ENCODE results near the gene RMI2.
"Not testable (repeated sequence)": the region's sequence is repeated elsewhere in the genome, so short reads cannot be mapped to it uniquely, and the experiment has no call there.

The RMI2 gene

GRCh38 chr16:11353158-11353557 lies 7.9 kb downstream of the RMI2 start:
- no peak for DNase-seq (ENCODE audit: low read depth, low spot score)

GRCh38 chr16:11354407-11354732 lies 9.1 kb downstream of the RMI2 start:
- DNase-seq (ENCODE audit: low read depth, low spot score), result no peak

DNA sequence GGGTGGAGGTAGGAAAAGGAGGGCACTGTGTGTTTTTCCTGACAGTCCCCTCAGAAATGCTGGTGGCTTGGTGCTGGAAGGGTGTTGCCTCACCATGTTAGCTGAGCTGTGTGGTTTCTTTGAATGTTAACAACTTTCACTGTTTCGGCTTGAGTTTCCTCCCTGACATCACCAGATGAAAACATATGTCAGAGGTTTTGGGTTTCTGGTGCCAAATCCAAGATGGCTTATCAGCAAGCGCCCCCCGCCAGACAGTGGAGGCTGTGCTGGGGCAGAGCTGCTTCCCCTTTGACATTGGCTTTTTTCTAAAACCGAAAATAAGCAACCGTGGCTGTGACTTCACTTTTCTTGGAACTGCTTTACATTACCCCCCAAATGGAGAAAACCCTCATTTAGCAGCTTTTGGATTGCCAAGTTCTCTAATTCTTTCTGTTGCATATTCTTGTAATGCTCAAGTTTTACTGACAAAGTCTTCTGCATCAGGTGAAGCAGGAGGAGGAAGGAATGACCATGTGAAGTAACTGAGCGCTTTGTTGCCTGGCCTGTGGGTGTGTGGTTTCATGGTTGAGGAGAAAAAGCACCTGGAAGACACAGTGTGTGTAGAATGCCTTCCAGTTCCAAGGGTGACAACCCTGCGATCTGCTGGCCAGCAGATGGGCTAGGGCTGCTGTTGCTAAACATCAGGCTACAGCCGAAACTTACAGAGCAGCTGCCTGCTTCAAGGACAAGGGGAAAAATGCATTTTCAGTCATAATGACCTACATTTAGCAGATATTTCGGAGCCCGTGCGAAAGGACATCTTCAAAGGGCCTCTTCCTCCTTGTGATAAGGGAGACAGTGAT lies 9.7 kb downstream of the RMI2 start:
- DNase-seq (ENCODE audit: low read depth, low spot score), result peak; percentile 76

DNA sequence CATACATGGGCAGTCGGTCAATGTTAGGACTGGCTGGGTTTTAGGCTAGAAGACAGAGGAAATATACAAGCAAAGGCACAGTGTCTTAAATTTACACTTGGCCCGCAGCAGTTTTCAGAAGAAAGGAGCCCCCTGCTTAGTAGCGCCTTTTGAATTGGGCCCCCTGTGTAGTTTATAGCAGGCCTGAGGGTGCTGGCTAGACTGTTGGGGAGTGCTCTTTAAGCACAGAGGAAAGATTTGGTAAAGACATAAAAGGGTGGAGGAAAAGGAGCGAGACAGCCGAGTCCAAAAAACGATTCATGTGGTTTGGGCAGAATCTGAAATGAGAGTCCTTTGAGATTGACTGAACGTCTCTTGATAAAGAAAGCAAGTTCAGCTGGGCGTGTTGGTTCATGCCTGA lies 10.6 kb downstream of the RMI2 start:
- DNase-seq (ENCODE audit: low read depth, low spot score), result no peak

DNA sequence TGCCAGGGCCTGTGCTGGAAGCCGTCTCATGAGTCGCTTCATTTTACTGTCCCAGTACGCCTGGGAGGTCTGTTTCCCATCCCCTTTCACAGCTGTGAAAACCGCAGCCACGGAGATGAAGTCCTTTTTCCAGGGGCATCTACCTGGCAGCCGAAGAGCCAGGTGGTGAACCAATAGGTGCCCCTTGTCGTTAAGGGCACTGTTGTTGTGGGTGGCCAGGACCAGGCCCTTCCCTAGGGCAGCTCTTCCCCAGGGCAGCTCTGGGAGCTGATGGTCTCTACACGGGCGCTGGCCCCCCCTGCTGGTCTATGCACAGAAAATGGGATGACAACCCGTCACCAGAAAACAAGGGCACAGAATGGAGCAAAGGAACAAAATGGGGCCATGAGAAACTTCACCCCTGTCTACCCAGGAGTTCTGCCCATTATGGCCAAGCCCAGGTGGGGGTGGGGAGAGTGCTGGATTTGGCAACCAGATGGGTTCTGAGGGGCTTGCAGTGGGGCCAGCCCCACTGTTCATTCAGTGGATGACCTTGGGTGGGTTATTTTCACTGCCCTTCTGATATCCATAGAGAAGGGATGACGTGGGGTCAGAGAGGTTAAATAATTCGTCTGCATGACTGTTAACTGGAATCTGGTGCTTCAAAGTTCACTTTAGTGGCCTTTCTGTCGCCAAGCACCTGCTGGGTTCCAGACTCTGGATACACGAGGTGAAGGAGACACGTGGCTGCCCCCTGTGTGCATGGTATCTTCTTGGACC lies 11.5 kb downstream of the RMI2 start:
- no peak for DNase-seq (ENCODE audit: low read depth, low spot score)

DNA sequence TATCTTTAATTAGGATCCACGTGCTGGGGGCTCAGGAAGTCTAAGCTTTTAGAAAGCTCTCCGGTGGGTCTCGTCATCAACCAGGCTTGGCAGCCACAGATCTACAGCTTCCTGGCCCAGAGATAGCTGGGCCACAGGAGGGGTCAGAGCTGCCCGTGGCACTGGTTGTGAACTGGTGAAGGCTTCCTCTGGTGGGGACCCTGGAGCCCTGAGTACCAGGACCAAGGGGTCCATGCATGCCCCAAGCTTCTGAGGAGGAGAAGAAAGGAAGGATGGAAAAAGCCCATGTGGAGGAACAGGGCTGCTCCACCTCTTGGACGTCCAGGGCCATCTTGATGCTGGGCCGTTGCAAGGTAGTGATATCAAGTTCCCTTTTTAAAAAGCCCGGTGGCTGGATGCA lies 13.3 kb downstream of the RMI2 start:
- no peak for DNase-seq (ENCODE audit: low read depth, low spot score)

DNA sequence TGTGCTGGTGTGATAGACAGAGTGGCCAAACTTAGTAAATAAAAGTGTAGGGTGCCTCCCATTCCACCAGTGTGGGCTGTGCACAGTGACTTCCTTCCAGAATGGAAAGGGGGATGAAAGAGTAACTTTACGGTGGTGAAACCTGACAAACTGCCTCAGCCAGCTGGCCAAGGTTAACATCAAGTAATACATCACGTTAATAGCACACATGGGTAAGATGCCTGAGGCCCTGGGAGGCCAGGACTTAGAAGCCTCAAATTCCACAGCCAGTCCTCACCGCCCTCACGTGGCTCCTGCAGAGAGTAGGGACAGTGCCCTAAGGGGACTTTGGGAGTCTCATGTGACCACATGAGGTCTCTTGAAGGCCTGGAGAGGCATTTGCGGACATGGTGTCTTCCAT lies 14.1 kb downstream of the RMI2 start:
- no peak for DNase-seq (ENCODE audit: low read depth, low spot score)

DNA sequence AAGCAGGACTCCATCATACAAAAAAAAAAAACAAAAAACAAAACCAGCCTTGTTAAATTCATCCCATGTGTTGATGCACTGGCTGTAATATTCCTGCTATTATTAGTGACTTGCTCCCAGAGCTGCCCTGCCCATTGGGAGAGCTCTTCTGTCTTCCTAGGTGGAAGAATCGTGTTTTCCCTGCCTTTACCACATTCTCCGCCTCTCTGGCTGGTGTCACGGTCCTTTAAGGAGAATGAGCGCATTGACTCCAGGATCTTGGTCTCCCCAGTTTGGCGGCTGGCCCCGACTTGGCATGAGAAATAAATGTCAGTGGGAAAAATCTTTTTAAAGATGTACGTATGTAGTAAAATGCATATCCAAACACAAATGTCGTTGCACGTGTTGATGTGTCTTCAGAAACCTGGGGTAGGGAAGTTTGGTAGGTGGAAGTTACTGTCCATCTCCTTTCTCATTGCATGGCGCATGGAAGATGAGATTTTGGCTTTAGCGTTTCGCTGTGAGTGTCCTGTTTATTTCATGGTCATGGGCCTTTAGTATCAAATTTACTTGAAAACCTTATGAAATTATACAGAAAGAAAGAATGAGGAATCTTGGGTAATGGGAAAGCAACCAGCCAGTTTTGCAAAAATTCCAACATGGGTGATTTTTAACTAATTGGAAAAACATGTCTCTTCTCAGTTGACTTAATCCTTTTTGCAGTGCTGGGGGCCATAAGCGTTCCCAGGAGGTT lies 15.5 kb downstream of the RMI2 start:
- DNase-seq (ENCODE audit: low read depth, low spot score), result no peak

DNA sequence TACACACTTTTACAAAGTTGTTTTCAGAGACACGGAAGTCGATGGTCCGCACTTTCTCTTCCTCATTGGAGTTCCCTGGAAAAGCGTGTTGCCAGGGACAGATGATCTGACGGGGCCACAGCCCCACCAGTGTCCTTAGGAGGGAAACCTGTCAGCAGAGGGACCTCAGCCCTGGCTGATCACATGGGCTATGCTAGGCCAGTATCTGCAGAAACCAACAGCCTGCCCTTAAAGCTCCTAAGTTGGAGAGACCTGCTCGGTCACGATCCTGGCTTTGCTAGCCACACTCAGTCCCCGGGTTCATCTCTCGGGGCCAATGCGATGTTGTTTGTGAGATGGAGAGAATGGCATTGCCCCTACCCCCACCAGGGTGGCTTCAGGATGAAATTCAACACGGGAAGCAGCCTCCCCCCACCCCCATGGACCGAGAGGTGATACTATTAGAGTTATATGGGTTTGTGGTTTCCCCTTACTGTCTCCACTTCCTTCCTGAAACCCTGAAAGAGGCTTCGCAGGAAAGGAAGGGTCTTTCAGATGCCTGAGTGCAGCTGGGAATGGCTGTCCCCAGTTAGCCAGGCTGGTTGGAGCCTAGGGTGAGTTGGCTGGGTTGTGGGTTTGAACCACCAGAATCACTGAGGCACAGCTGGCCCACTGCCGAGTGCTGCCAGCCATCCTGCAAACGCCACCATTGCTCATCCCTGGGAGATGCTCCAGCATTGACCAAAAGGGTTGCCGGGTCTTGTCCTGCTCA lies 16.6 kb downstream of the RMI2 start:
- no peak for DNase-seq (ENCODE audit: low read depth, low spot score)

GRCh38 chr16:11363927-11364258 lies 18.6 kb downstream of the RMI2 start:
- DNase-seq (ENCODE audit: low read depth, low spot score), result no peak

DNA sequence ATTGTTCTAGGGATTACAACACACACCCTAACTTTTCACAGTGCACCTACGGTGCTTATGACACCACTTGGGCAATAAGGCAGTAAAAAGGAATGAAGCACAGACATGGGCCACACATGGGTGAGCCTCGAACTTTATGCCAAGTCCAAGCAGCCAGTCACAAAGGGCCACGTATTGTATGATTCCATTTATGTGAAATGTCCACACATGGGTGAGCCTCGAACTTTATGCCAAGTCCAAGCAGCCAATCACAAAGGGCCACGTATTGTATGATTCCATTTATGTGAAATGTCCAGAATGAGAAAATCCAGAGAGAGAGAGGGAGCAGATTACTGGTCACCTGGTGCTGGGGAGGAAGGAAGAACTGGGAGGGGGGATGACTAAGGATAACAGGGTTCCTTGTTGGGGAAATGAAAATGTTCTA lies 22.2 kb downstream of the RMI2 start:
- DNase-seq (ENCODE audit: low read depth, low spot score), result no peak

- no peak for DNase-seq (ENCODE audit: low read depth, low spot score)
Measured at GRCh38 chr16:11370084-11370931, 25.0 kb downstream of the RMI2 start.

DNA sequence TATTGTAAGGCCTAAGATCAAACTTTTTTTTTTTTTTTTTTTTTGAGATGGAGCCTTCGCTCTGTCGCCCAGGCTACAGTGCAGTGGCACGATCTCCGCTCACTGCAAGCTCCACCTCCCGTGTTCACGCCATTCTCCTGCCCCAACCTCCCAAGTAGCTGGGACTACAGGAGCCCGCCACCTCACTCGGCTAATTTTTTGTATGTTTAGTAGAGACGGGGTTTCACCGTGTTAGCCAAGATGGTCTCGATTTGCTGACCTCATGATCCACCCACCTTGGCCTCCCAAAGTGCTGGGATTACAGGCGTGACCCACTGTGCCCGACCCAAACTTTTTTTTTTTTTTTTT lies 25.6 kb downstream of the RMI2 start:
- DNase-seq (ENCODE audit: low read depth, low spot score), result not testable (repeated sequence)

- no peak for DNase-seq (ENCODE audit: low read depth, low spot score)
Measured at GRCh38 chr16:11372073-11372828, 27.0 kb downstream of the RMI2 start.

DNA sequence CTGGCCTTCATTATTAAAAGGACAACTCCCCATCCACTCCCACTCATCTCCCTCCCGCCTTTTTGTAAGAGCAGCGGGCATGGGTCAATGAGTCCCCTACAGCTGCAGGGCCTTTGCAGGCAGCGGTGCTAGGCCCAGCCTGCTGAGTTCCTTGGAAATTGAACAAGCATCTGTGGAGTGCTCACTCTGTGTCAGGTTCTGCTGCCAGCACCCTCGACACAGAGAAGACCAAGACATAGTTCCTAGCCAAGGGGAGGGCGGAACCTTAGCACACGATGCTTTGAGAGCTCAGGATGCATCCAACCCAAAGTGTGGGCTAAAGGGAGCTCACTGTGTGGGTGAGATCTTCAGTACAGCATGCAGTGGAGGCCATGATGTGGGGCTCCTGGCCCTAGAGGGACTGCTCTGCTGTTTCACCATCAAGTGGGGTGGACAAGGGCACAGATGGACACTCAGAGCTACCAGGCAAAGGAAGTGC lies 27.6 kb downstream of the RMI2 start:
- DNase-seq (ENCODE audit: low read depth, low spot score), result no peak

DNA sequence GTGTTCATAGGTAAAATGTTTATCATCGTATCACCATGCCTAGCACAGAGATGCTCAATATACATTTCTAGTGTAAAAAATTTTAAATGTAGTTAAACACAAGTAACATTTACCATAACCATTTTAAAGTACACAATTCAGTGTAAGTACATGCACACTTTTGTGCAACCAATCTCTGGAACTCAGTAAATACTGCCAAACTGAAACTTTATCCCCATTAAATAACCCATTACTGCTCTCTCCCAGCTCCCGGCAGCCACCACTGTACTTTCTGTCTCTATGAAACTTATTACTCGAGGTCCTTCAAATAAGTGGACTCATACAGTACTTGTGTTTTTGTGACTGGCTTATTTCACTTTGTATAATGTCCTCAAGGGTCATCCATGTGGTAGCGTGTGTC lies 29.0 kb downstream of the RMI2 start:
- DNase-seq (ENCODE audit: low read depth, low spot score), result no peak

DNA sequence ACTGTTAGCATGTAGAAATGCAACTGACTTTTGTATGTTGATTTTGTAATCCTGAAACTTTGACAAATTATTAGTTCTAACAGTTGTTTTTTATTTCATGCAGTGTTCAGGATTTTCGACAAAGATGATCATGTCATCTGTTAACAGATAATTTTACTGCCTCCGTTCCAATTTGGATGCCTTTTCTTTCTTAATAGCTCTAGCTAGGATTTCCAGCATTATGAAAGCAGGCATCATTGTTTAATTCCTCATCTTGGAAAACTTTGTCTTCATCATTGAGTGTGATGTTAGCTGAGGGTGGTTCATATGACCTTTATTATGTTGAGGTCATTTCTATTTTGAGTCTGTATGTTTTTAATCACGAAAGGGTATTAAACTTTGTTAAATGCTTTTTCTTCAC lies 31.9 kb downstream of the RMI2 start:
- DNase-seq (ENCODE audit: low read depth, low spot score), result no peak

DNA sequence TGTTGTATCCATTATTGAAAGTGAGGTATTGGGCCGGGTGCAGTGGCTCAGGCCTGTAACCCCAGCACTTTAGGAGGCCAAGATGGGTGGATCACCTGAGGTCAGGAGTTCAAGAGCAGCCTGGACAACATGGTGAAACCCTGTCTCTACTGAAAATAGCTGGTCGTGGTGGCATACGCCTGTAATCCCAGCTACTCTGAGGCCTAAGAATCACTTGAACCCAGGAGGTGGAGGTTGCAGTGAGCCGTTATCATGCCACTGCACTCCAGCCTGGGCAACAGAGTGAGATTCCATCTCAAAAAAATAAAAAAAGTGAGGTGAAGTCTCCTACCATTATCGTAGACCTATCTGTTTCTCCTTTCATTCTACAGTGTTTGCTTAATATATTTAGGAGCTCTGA lies 33.7 kb downstream of the RMI2 start:
- DNase-seq (ENCODE audit: low read depth, low spot score), result not testable (repeated sequence)

DNA sequence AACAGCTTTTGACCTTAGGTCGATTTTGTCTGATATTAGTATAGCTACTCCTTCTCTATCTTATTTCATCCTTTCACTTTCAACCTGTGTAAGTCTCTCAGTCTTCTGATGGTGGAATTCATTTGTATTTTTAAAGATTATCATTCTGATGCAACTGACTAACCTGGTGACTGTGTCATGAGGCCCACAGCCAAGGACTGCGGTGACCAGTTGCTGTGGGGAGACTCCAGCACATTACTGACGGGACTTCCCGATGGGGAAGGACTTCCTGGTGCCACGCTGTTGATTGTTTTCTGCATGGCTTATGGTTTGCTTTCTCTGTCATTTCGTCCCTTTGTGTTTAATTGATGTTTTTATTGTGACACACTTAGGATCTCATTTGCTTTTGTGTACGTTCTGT lies 34.2 kb downstream of the RMI2 start:
- no peak for DNase-seq (ENCODE audit: low read depth, low spot score)

DNA sequence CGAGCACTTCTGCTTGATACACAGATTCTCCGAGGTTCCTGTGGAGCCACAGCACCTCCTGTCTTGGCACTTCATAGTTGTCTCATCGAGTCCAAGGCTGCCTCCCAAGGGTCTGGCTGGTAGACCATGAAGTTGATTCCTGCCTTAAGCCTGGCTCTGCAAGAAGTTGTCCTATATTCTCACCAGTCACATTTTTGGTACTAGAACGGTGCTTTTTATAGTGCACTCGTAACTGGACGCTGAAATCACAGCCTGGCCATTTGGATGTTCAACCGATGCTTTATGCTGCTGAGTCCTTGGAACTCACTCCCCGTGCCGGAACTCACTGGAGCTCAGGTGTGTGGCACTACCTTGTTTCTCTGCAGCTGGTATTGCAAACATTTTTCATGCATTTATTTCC lies 35.6 kb downstream of the RMI2 start:
- no peak for DNase-seq (ENCODE audit: low read depth, low spot score)

Measured in activated naive CD8-positive, alpha-beta T cell treated with anti-CD3 and anti-CD28 coated beads, Interleukin-2, amount 50 U/mL, for 16 hours (primary cell).